ENCODE results near the gene ENKUR. TPM values are rescaled to one million over a fixed set of nuclear protein-coding genes. Genes with fewer than 3 reads are reported as not detected.

ENKUR gene
- total RNA-seq, 1 experiment from 2014 or later = 0.32 TPM

DNA sequence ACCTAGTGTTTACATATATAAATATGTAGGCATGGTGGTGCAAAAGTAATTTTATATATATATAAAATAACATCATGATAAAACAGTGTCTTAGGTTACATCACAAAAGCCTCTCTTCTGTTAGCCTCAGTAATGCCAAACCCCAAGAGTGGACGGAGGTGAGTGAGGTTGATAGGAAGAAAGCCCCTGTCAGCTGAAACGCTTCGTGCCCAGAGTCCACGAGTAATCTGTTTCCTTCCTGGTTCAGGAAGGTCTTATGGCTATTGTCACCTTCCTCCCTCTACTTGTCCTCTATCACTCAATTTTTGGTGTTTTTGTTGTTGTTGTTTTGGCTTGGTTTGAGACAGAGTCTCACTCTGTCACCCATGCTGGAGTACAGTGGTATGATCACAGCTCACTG lies 41.9 kb upstream of the ENKUR start:
- no peaks in the 10 kb centered on the region for H4K20me1 ChIP-seq (ENCODE audit: insufficient read depth)
- ATAC-seq = no peak
- H3K27ac ChIP-seq (ENCODE audit: low read depth, low read length) = no peak overlapping the region
- no peaks in the 10 kb centered on the region for H3K27me3 ChIP-seq (ENCODE audit: insufficient read depth, low read length)
- no peak overlapping the region for H2AFZ ChIP-seq (ENCODE audit: low read depth, low read length, poor library complexity, severe bottlenecking)
- no peaks in the 10 kb centered on the region for H3K9me3 ChIP-seq (ENCODE audit: control insufficient read depth in 1 of 2, insufficient read depth in 1 of 2, low read depth in 1 of 2, low read length in 2 of 2)
- H3K4me3 ChIP-seq (replicated peaks in 1 of 2; ENCODE audit: low read depth in 1 of 2, low read length in 2 of 2) = no peak overlapping the region
- H3K4me1 ChIP-seq (ENCODE audit: control insufficient read depth in 1 of 2, insufficient read depth in 2 of 2, low read length in 2 of 2) = peaks cover 31 to 39% of the 10 kb centered on the region in 2 experiments
- H3K9me2 ChIP-seq (ENCODE audit: insufficient read depth) = no peaks in the 10 kb centered on the region
- ChIA-PET RAD21 (ENCODE audit: low non-redundant PET in 1 of 2, low total read pairs in 2 of 2, uncharacterized antibody in 2 of 2, unreplicated experiment in 2 of 2) (no interaction called here), CTCF (no interaction called here), POLR2A (no interaction called here)
- intact Hi-C loops (cut with micrococcal nuclease) = no loop called here
- no peak overlapping the region for H3K9ac ChIP-seq (ENCODE audit: low read length)
- DNase-seq (ENCODE audit: low read depth, low spot score) = no peak
- H3K79me2 ChIP-seq (ENCODE audit: insufficient read depth, low read length) = no peaks in the 10 kb centered on the region
- H3K4me2 ChIP-seq (ENCODE audit: low read length) = no peak overlapping the region
- TF ChIP-seq SP1 (IDR thresholded peaks at IDR 0.05; ENCODE audit: low read depth) (no peak), SIN3A (IDR thresholded peaks at IDR 0.05; ENCODE audit: low read depth) (no peak), SRF (IDR thresholded peaks at IDR 0.05; ENCODE audit: low read depth) (no peak)
- BruUV-seq (replicated peaks) = no TSS peak
- H3K36me3 ChIP-seq (ENCODE audit: control insufficient read depth in 1 of 2, insufficient read depth in 2 of 2, low read length in 2 of 2) = no peaks in the 10 kb centered on the region

DNA sequence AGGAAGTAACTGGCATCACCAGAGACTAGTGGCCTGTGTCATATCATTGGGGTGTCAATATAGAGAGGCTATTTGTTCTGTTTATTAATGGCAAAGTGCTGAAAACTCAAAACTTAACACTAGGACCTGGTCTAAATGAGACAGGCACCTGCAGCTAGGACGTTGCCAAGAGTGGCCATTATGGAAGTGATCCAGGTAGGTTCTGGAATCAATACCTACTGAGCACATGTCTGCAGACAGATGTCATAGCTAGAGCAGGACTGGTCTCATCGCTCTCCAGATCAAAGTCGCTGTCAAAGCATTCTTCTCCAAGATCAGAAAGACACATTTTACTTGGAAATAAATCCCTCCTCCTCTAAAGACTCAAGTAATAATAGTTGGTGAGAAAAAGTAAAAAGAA lies 40.8 kb upstream of the ENKUR start:
- ChIA-PET RAD21 (ENCODE audit: low non-redundant PET in 1 of 2, low total read pairs in 2 of 2, uncharacterized antibody in 2 of 2, unreplicated experiment in 2 of 2) (no interaction called here), POLR2A (interaction anchor here (0.6 kb wide), 1 partner anchor 714 kb away, joined by 3 read pairs; no protein-coding TSS in a partner anchor), CTCF (no interaction called here)
- no TSS peak for BruUV-seq (replicated peaks)
- H3K9me2 ChIP-seq (ENCODE audit: insufficient read depth) = no peaks in the 10 kb centered on the region
- TF ChIP-seq ZNF274 (IDR thresholded peaks at IDR 0.05; ENCODE audit: low read depth, low read length) = no peak
- no peak for TF ChIP-seq ZFX (IDR thresholded peaks at IDR 0.05)
- no peak for TF ChIP-seq TCF7L2 (IDR thresholded peaks at IDR 0.05; ENCODE audit: borderline replicate concordance, extremely low read depth, insufficient read depth, insufficient read length)
- TF ChIP-seq, protein P1, sequence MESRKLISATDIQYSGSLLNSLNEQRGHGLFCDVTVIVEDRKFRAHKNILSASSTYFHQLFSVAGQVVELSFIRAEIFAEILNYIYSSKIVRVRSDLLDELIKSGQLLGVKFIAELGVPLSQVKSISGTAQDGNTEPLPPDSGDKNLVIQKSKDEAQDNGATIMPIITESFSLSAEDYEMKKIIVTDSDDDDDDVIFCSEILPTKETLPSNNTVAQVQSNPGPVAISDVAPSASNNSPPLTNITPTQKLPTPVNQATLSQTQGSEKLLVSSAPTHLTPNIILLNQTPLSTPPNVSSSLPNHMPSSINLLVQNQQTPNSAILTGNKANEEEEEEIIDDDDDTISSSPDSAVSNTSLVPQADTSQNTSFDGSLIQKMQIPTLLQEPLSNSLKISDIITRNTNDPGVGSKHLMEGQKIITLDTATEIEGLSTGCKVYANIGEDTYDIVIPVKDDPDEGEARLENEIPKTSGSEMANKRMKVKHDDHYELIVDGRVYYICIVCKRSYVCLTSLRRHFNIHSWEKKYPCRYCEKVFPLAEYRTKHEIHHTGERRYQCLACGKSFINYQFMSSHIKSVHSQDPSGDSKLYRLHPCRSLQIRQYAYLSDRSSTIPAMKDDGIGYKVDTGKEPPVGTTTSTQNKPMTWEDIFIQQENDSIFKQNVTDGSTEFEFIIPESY (IDR thresholded peaks at IDR 0.05; ENCODE audit: extremely low read depth, insufficient replicate concordance, low read length) = no peak
- no peak for TF ChIP-seq SIN3A (IDR thresholded peaks at IDR 0.05; ENCODE audit: low read depth)
- TF ChIP-seq POLR2A (IDR thresholded peaks at IDR 0.05; ENCODE audit: borderline replicate concordance, extremely low read depth, insufficient read depth, insufficient read length) = no peak
- TF ChIP-seq, protein P2, sequence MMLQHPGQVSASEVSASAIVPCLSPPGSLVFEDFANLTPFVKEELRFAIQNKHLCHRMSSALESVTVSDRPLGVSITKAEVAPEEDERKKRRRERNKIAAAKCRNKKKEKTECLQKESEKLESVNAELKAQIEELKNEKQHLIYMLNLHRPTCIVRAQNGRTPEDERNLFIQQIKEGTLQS (IDR thresholded peaks at IDR 0.05) = no peak
- no peak for TF ChIP-seq CBX3 (IDR thresholded peaks at IDR 0.05; ENCODE audit: low read depth)
- TF ChIP-seq, protein P3, sequence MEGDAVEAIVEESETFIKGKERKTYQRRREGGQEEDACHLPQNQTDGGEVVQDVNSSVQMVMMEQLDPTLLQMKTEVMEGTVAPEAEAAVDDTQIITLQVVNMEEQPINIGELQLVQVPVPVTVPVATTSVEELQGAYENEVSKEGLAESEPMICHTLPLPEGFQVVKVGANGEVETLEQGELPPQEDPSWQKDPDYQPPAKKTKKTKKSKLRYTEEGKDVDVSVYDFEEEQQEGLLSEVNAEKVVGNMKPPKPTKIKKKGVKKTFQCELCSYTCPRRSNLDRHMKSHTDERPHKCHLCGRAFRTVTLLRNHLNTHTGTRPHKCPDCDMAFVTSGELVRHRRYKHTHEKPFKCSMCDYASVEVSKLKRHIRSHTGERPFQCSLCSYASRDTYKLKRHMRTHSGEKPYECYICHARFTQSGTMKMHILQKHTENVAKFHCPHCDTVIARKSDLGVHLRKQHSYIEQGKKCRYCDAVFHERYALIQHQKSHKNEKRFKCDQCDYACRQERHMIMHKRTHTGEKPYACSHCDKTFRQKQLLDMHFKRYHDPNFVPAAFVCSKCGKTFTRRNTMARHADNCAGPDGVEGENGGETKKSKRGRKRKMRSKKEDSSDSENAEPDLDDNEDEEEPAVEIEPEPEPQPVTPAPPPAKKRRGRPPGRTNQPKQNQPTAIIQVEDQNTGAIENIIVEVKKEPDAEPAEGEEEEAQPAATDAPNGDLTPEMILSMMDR (IDR thresholded peaks at IDR 0.05 in 2 of 3, conservative IDR thresholded peaks at IDR 0.05 in 1 of 3; ENCODE audit: borderline replicate concordance in 1 of 3, insufficient read depth in 1 of 3, low read depth in 2 of 3, low read length in 2 of 3) = no peak
- TF ChIP-seq SRF (IDR thresholded peaks at IDR 0.05; ENCODE audit: low read depth) = no peak
- TF ChIP-seq POLR2AphosphoS5 (IDR thresholded peaks at IDR 0.05; ENCODE audit: low read depth, low read length) = no peak
- H4K20me1 ChIP-seq (ENCODE audit: insufficient read depth) = no peaks in the 10 kb centered on the region
- ATAC-seq = no peak
- no peaks in the 10 kb centered on the region for H3K36me3 ChIP-seq (ENCODE audit: control insufficient read depth in 1 of 2, insufficient read depth in 2 of 2, low read length in 2 of 2)
- no peak overlapping the region for H2AFZ ChIP-seq (ENCODE audit: low read depth, low read length, poor library complexity, severe bottlenecking)
- no peak overlapping the region for H3K4me2 ChIP-seq (ENCODE audit: low read length)
- DNase-seq (ENCODE audit: low read depth, low spot score) = no peak
- no peaks in the 10 kb centered on the region for H3K79me2 ChIP-seq (ENCODE audit: insufficient read depth, low read length)
- no peaks in the 10 kb centered on the region for H3K9me3 ChIP-seq (ENCODE audit: control insufficient read depth in 1 of 2, insufficient read depth in 1 of 2, low read depth in 1 of 2, low read length in 2 of 2)
- H3K27ac ChIP-seq (ENCODE audit: low read depth, low read length) = no peak overlapping the region
- H3K4me3 ChIP-seq (replicated peaks in 1 of 2; ENCODE audit: low read depth in 1 of 2, low read length in 2 of 2) = no peak overlapping the region
- H3K9ac ChIP-seq (ENCODE audit: low read length) = no peak overlapping the region
- intact Hi-C loops (cut with micrococcal nuclease) = no loop called here
- H3K4me1 ChIP-seq (ENCODE audit: control insufficient read depth in 1 of 2, insufficient read depth in 2 of 2, low read length in 2 of 2) = peaks cover 26 to 28% of the 10 kb centered on the region in 2 experiments
- H3K27me3 ChIP-seq (ENCODE audit: insufficient read depth, low read length) = no peaks in the 10 kb centered on the region

Measured in HCT116 (cell line).